Neural cell (in vitro differentiated cells): ENCODE results near the gene GFOD2. TPM values are rescaled to one million over a fixed set of nuclear protein-coding genes. Genes with fewer than 3 reads are reported as not detected.

Source experiments
- H2AFZ ChIP-seq: fragments of 200-600, 300-800 bp; sonication (generic), shearing (Covaris generic); 2 replicates; pipeline ENCODE4 v1.6.0; 2014; ENCODE audit warnings: low read depth, mild to moderate bottlenecking, antibody characterized with exemption, low read length, moderate library complexity
- H3F3A ChIP-seq: fragments of 200-600 bp; shearing (Covaris generic); 2 replicates; pipeline ENCODE4 v1.6.1; 2016; ENCODE audit warnings: mild to moderate bottlenecking, moderate library complexity, mixed read lengths, antibody characterized with exemption, low read length; ENCODE audit not compliant: insufficient read depth, poor library complexity, severe bottlenecking
- H3K27ac ChIP-seq: fragments of 200-600, 300-800 bp; sonication (generic), shearing (Covaris generic); 2 replicates; pipeline ENCODE4 v1.5.1; 2014; ENCODE audit warnings: mild to moderate bottlenecking, low read length, moderate library complexity
- H3K27me3 ChIP-seq: fragments of 300-800, 200-600 bp; sonication (generic), shearing (Covaris generic); 2 replicates; pipeline ENCODE4 v1.6.0; 2014; ENCODE audit warnings: mild to moderate bottlenecking, low read depth, low read length, moderate library complexity; ENCODE audit not compliant: insufficient read depth
- H3K36me3 ChIP-seq: fragments of 300-800, 200-600 bp; sonication (generic), shearing (Covaris generic); 2 replicates; pipeline ENCODE4 v1.5.1; 2014; ENCODE audit warnings: mild to moderate bottlenecking, antibody characterized with exemption, low read length, moderate library complexity; ENCODE audit not compliant: insufficient read depth
- H3K4me2 ChIP-seq: fragments of 300-800, 200-600 bp; sonication (generic), shearing (Covaris generic); 2 replicates; pipeline ENCODE4 v1.6.0; 2014; ENCODE audit warnings: mild to moderate bottlenecking, low read length
- H3K4me3 ChIP-seq: fragments of 300-800, 200-600 bp; sonication (generic), shearing (Covaris generic); 2 replicates; pipeline ENCODE4 v1.5.1; 2014; ENCODE audit warnings: mild to moderate bottlenecking, low read length, moderate library complexity
- H3K79me2 ChIP-seq: fragments of 200-600 bp; shearing (Covaris generic); replicated peaks from 2 replicates; pipeline ENCODE4 v1.6.0; 2014; ENCODE audit warnings: mild to moderate bottlenecking, low read length, moderate library complexity; ENCODE audit not compliant: insufficient read depth
- H3K9ac ChIP-seq: fragments of 300-800, 200-600 bp; sonication (generic), shearing (Covaris generic); 2 replicates; pipeline ENCODE4 v1.6.1; 2016; ENCODE audit warnings: mild to moderate bottlenecking, low read length, mixed read lengths
- H3K9me2 ChIP-seq: fragments of 200-600 bp; shearing (Covaris generic); 2 replicates; pipeline ENCODE4 v1.6.1; 2016; ENCODE audit warnings: mild to moderate bottlenecking, low read length, mixed read lengths; ENCODE audit not compliant: insufficient read depth
- H3K9me3 ChIP-seq: fragments of 200-600, 300-800 bp; sonication (generic), shearing (Covaris generic); 2 replicates; pipeline ENCODE4 v1.6.1; 2016; ENCODE audit warnings: mild to moderate bottlenecking, mixed run types, low read length, moderate library complexity, mixed read lengths
- H4K20me1 ChIP-seq: fragments of 200-600 bp; shearing (Covaris generic); 2 replicates; pipeline ENCODE4 v1.6.1; 2016; ENCODE audit warnings: mild to moderate bottlenecking, mixed run types; ENCODE audit not compliant: insufficient read depth
- CTCF ChIP-seq: fragments of 450-650 bp; IDR thresholded peaks from 2 replicates; pipeline ENCODE4 v1.5.1; 2014; ENCODE audit warnings: antibody characterized with exemption, mild to moderate bottlenecking, moderate library complexity; ENCODE audit not compliant: poor library complexity, severe bottlenecking
- EP300 ChIP-seq: fragments of 450-650 bp; conservative IDR thresholded peaks from 2 replicates; pipeline ENCODE4 v1.6.1; 2014; ENCODE audit warnings: antibody characterized with exemption, mild to moderate bottlenecking, moderate library complexity; ENCODE audit not compliant: poor library complexity, severe bottlenecking
- EZH2 ChIP-seq: fragments of 200-600, 300-800 bp; shearing (Covaris generic), sonication (generic); IDR thresholded peaks from 2 replicates; pipeline ENCODE4 v1.6.1; 2014; ENCODE audit warnings: antibody characterized with exemption, low read length, borderline replicate concordance, mild to moderate bottlenecking; ENCODE audit not compliant: insufficient read depth, poor library complexity, severe bottlenecking
- MXI1 ChIP-seq: fragments of 450-650 bp; conservative IDR thresholded peaks from 2 replicates; pipeline ENCODE4 v1.6.1; 2014; ENCODE audit warnings: antibody characterized with exemption, mild to moderate bottlenecking; ENCODE audit not compliant: poor library complexity, severe bottlenecking
- POLR2AphosphoS5 ChIP-seq: IDR thresholded peaks from 2 replicates; pipeline ENCODE4 v1.6.1; 2012
- RAD21 ChIP-seq: fragments of 450-650 bp; conservative IDR thresholded peaks from 2 replicates; pipeline ENCODE4 v1.6.1; 2014; ENCODE audit warnings: antibody characterized with exemption, mild to moderate bottlenecking, moderate library complexity
- REST ChIP-seq: IDR thresholded peaks from 2 replicates; pipeline ENCODE4 v1.6.1; 2012; ENCODE audit warnings: borderline replicate concordance
- SMC3 ChIP-seq: fragments of 450-650 bp; conservative IDR thresholded peaks from 2 replicates; pipeline ENCODE4 v1.6.1; 2014; ENCODE audit warnings: antibody characterized with exemption, mild to moderate bottlenecking, moderate library complexity; ENCODE audit not compliant: poor library complexity
- TAF1 ChIP-seq: IDR thresholded peaks from 2 replicates; pipeline ENCODE4 v1.6.1; 2012; ENCODE audit warnings: low read depth
- polyA plus RNA-seq: library from polyadenylated mRNA; depleted of rRNA; stranded (reverse); fragments of >200 nt; gene quantifications from 2 replicates; pipeline ENCODE4 v1.2.3, GENCODE V29; 2014

The GFOD2 gene
- polyA plus RNA-seq, 1 donor from 2014 or later = 88.4 TPM

GRCh38 chr16:67644038-67644437 lies 75.1 kb downstream of the GFOD2 start (continued):
- no peak for TF ChIP-seq EZH2

- H3K27ac ChIP-seq = no peak overlapping the region
- H3K36me3 ChIP-seq = no peaks in the 10 kb centered on the region
- H4K20me1 ChIP-seq = no peaks in the 10 kb centered on the region
- no peaks in the 10 kb centered on the region for H3K79me2 ChIP-seq
- no peak overlapping the region for H3K4me2 ChIP-seq
- H3F3A ChIP-seq = no peaks in the 10 kb centered on the region
- no peak for TF ChIP-seq TAF1
- no peak for TF ChIP-seq REST
- no peak for TF ChIP-seq EZH2
- no peak for TF ChIP-seq CTCF
- no peak for TF ChIP-seq POLR2AphosphoS5
- TF ChIP-seq RAD21 = no peak
- TF ChIP-seq EP300 = no peak
- no peak for TF ChIP-seq MXI1
- no peak for TF ChIP-seq SMC3
- peaks cover 28% of the 10 kb centered on the region for H3K27me3 ChIP-seq
- no peaks in the 10 kb centered on the region for H3K9me3 ChIP-seq
- H3K9me2 ChIP-seq = no peaks in the 10 kb centered on the region
- H3K9ac ChIP-seq = no peak overlapping the region
- no peak overlapping the region for H3K4me3 ChIP-seq
- no peak overlapping the region for H2AFZ ChIP-seq
These were observed 77.1 kb downstream of the GFOD2 start for GRCh38 chr16:67641779-67642708.

GRCh38 chr16:67637625-67638024 lies 81.5 kb downstream of the GFOD2 start:
- no peak overlapping the region for H3K4me3 ChIP-seq
- TF ChIP-seq SMC3 (no peak), RAD21 (no peak), MXI1 (no peak), TAF1 (no peak), EP300 (no peak)

More at GRCh38 chr16:67637625-67638024, 81.5 kb downstream of the GFOD2 start:
- H3K9me3 ChIP-seq = no peaks in the 10 kb centered on the region
- no peaks in the 10 kb centered on the region for H3K36me3 ChIP-seq
- no peaks in the 10 kb centered on the region for H3K79me2 ChIP-seq
- H3K27me3 ChIP-seq = no peaks in the 10 kb centered on the region
- H2AFZ ChIP-seq = no peak overlapping the region
- H3K27ac ChIP-seq = no peak overlapping the region
- no peak overlapping the region for H3K4me2 ChIP-seq
- H4K20me1 ChIP-seq = no peaks in the 10 kb centered on the region
- no peaks in the 10 kb centered on the region for H3K9me2 ChIP-seq
- no peaks in the 10 kb centered on the region for H3F3A ChIP-seq
- H3K9ac ChIP-seq = no peak overlapping the region
